Panc1 (cell line): ENCODE data around the gene CAGE1. TPM values are rescaled to one million over a fixed set of nuclear protein-coding genes. Genes with fewer than 3 reads are reported as not detected.

Experiments used
- ATAC-seq: fragments of 200-7000 bp; cut with Tn5 transposase; 2 replicates; pipeline ENCODE4 v1.9.1; 2020; ENCODE audit warnings: mild to moderate bottlenecking, moderate library complexity
- BruUV-seq: library from RNA; stranded (reverse); fragments of 400-500 nt; replicated peaks from 2 replicates; lab custom pipeline; 2021; lab: Mats Ljungman, UMichigan
- CTCF ChIA-PET: fragments of 300-600 bp; sonication (Branson Sonifier 250); formaldehyde crosslinking; loops from one replicate; lab custom pipeline; 2022; ENCODE audit warnings: antibody characterized with exemption; lab: Charles Lee
- POLR2A ChIA-PET: fragments of 300-600 bp; sonication (Branson Sonifier 250); formaldehyde crosslinking; loops from one replicate; lab custom pipeline; 2022; ENCODE audit warnings: antibody characterized with exemption; lab: Charles Lee
- DNase-seq: peaks from one replicate; pipeline ENCODE4 v3.0.0-alpha.2; 2010; ENCODE audit warnings: low read depth, low spot score
- H3K27ac ChIP-seq: 2 replicates; pipeline ENCODE4 v1.5.1; 2011; ENCODE audit warnings: mild to moderate bottlenecking, low read length, inconsistent platforms
- H3K27me3 ChIP-seq: fragments of 200-500 bp; sonication (Bioruptor generic); 2 replicates; pipeline ENCODE4 v1.6.0; 2014; ENCODE audit warnings: low read length, inconsistent platforms; ENCODE audit not compliant: control insufficient read depth, insufficient read depth
- H3K36me3 ChIP-seq: fragments of 200-500 bp; sonication (Bioruptor generic); 2 replicates; pipeline ENCODE4 v1.5.1; 2014; ENCODE audit warnings: inconsistent platforms, mild to moderate bottlenecking, low read length, moderate library complexity; ENCODE audit not compliant: control insufficient read depth, insufficient read depth
- H3K4me1 ChIP-seq: 2 replicates; pipeline ENCODE4 v1.5.1; 2011; ENCODE audit warnings: inconsistent platforms, mild to moderate bottlenecking, low read length, moderate library complexity; ENCODE audit not compliant: control insufficient read depth, insufficient read depth
- H3K4me3 ChIP-seq, 2 experiments: 2 replicates each; pipeline ENCODE4 v1.5.1; 2011 to 2012; ENCODE audit warnings: low read depth in 2 of 2, low read length in 2 of 2, mild to moderate bottlenecking in 2 of 2, inconsistent platforms in 1 of 2, moderate library complexity in 1 of 2
- H3K9me3 ChIP-seq: fragments of 200-500 bp; sonication (Bioruptor generic); 2 replicates; pipeline ENCODE4 v1.5.1; 2014; ENCODE audit warnings: low read depth, mild to moderate bottlenecking, inconsistent platforms, low read length, moderate library complexity; ENCODE audit not compliant: control insufficient read depth, insufficient read depth
- POLR2AphosphoS5 ChIP-seq: IDR thresholded peaks from 2 replicates; pipeline ENCODE4 v1.6.1; 2012; ENCODE audit warnings: mild to moderate bottlenecking, low read depth, low read length, moderate library complexity
- SIN3A ChIP-seq: IDR thresholded peaks from 2 replicates; pipeline ENCODE4 v1.6.1; 2012; ENCODE audit warnings: low read depth, mild to moderate bottlenecking, low read length, moderate library complexity, borderline replicate concordance; ENCODE audit not compliant: insufficient read depth
- TCF7L2 ChIP-seq: IDR thresholded peaks from 2 replicates; pipeline ENCODE4 v1.6.1; 2011; ENCODE audit warnings: mild to moderate bottlenecking, low read depth, low read length, inconsistent platforms
- in situ Hi-C: cut with HindIII; loops from 2 replicates; pipeline ENCODE4 v1.10.0; 2016; ENCODE audit warnings: low sequenced_read_pairs, low pct_unique_long_range_greater_than_20kb
- intact Hi-C: fragments of 100-400 bp; cut with micrococcal nuclease; formaldehyde crosslinking; loops from one replicate; pipeline ENCODE4 v1.10.0; 2022; ENCODE audit not compliant: unreplicated experiment
- total RNA-seq: library from RNA; stranded (reverse); gene quantifications from one replicate; pipeline ENCODE4 v1.2.1, GENCODE V29; 2021; ENCODE audit not compliant: unreplicated experiment
- TF ChIP-seq, protein P1 (sequence below), 2 experiments: IDR thresholded peaks; 2 replicates each; pipeline ENCODE4 v1.6.1; 2011 to 2012; ENCODE audit warnings: low read depth in 2 of 2, control low read depth in 1 of 2, low read length in 1 of 2, mild to moderate bottlenecking in 1 of 2, moderate library complexity in 1 of 2; ENCODE audit not compliant: insufficient read depth in 1 of 2
- TF ChIP-seq, protein P2 (sequence below): fragments of 450-650 bp; IDR thresholded peaks from 2 replicates; pipeline ENCODE4 v1.5.1; 2017; ENCODE audit warnings: mild to moderate bottlenecking

Gene CAGE1
- total RNA-seq, 1 experiment from 2014 or later = not detected

DNA sequence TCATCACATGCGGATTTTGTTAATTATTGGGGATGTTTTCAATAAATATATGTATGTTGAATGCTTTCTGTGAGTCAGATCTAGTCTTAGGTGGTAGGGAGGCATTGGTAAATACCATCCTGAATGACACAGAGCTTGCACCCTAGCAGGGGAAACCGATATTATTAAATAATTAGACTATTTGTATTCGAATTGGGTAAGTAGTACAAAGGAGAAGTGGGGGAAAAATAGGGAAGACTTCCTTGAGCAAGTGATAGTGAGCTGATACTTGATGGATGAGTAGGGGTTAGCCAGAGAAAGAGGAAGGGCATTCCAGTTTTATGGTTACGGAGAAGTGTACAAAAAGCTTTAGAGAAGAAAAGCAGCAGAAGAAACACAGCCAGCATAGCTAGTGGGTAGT lies 1.6 kb upstream of the CAGE1 start:
- ChIA-PET POLR2A (no interaction called here), CTCF (no interaction called here)
- no peak overlapping the region; the same call in 1 of the 2 replicates for H3K27ac ChIP-seq
- in situ Hi-C loops (no loop called here), intact Hi-C loops (no loop called here)
- no peak for TF ChIP-seq POLR2AphosphoS5
- TF ChIP-seq, protein P1, sequence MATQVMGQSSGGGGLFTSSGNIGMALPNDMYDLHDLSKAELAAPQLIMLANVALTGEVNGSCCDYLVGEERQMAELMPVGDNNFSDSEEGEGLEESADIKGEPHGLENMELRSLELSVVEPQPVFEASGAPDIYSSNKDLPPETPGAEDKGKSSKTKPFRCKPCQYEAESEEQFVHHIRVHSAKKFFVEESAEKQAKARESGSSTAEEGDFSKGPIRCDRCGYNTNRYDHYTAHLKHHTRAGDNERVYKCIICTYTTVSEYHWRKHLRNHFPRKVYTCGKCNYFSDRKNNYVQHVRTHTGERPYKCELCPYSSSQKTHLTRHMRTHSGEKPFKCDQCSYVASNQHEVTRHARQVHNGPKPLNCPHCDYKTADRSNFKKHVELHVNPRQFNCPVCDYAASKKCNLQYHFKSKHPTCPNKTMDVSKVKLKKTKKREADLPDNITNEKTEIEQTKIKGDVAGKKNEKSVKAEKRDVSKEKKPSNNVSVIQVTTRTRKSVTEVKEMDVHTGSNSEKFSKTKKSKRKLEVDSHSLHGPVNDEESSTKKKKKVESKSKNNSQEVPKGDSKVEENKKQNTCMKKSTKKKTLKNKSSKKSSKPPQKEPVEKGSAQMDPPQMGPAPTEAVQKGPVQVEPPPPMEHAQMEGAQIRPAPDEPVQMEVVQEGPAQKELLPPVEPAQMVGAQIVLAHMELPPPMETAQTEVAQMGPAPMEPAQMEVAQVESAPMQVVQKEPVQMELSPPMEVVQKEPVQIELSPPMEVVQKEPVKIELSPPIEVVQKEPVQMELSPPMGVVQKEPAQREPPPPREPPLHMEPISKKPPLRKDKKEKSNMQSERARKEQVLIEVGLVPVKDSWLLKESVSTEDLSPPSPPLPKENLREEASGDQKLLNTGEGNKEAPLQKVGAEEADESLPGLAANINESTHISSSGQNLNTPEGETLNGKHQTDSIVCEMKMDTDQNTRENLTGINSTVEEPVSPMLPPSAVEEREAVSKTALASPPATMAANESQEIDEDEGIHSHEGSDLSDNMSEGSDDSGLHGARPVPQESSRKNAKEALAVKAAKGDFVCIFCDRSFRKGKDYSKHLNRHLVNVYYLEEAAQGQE (IDR thresholded peaks at IDR 0.05; ENCODE audit: insufficient read depth in 1 of 2, low read depth in 2 of 2, low read length in 1 of 2) = no peak
- TF ChIP-seq TCF7L2 = no peak
- TF ChIP-seq, protein P2, sequence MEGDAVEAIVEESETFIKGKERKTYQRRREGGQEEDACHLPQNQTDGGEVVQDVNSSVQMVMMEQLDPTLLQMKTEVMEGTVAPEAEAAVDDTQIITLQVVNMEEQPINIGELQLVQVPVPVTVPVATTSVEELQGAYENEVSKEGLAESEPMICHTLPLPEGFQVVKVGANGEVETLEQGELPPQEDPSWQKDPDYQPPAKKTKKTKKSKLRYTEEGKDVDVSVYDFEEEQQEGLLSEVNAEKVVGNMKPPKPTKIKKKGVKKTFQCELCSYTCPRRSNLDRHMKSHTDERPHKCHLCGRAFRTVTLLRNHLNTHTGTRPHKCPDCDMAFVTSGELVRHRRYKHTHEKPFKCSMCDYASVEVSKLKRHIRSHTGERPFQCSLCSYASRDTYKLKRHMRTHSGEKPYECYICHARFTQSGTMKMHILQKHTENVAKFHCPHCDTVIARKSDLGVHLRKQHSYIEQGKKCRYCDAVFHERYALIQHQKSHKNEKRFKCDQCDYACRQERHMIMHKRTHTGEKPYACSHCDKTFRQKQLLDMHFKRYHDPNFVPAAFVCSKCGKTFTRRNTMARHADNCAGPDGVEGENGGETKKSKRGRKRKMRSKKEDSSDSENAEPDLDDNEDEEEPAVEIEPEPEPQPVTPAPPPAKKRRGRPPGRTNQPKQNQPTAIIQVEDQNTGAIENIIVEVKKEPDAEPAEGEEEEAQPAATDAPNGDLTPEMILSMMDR = no peak
- no peak for TF ChIP-seq SIN3A
- no peak for ATAC-seq
- peak overlapping the region; percentile 99 to 100 for H3K4me3 ChIP-seq
- no peaks in the 10 kb centered on the region for H3K27me3 ChIP-seq
- H3K4me1 ChIP-seq = peaks cover 17% of the 10 kb centered on the region
- peaks cover 21% of the 10 kb centered on the region for H3K36me3 ChIP-seq
- no TSS peak for BruUV-seq
- H3K9me3 ChIP-seq = no peaks in the 10 kb centered on the region
- no peak for DNase-seq

DNA sequence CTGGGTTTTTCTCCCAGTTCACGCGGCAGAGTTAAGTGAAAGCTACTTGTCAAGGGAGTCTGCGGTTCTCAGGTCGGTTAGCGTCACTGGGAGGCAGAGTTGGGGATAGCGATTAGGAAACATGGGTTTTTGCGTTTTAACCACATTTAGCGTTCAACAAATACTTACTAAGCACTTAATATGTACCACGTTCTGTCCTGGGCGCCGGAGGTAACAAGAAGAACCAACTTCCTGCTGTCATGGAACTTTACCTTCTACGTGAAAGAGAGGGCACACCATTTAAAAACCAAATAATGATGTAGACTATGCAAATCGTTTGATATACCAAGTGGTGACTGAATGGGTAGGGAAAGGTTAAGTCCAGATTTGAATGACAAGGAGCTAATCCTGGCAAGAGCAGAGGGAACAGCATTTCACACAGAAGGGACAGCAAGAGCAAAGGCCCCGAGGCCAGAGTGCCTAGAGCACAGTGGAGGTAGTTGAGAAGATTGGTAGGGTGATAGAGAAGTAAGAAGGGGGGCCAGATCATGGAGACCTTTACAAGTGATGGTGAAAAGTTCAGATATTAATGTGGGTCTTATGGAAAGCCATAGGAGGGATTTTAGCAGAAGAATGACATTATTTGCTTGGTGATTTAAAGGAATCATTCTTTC lies 810 bp upstream of the CAGE1 start:
- Histone ChIP-seq H3K27me3 (no peaks in the 10 kb centered on the region), H3K4me1 (peaks cover 17% of the 10 kb centered on the region), H3K9me3 (no peaks in the 10 kb centered on the region), H3K4me3 (peak overlapping the region; percentile 99 to 100), H3K27ac (peak overlapping the region; percentile 90), H3K36me3 (peaks cover 17% of the 10 kb centered on the region)
- intact Hi-C loops (no loop called here), in situ Hi-C loops (no loop called here)
- ChIA-PET CTCF (interaction anchor here (0.5 to 0.8 kb wide), 2 partner anchors 52 to 224 kb away, joined by 3 to 4 read pairs; no protein-coding TSS in a partner anchor), POLR2A (no interaction called here)
- ATAC-seq = no peak
- no peak for DNase-seq
- TF ChIP-seq, protein P2 = no peak; the same call in 1 of the 2 replicates
- TF ChIP-seq, protein P1 (IDR thresholded peaks at IDR 0.05; ENCODE audit: insufficient read depth in 1 of 2, low read depth in 2 of 2, low read length in 1 of 2) = no peak
- TF ChIP-seq TCF7L2 (no peak), POLR2AphosphoS5 (no peak), SIN3A (no peak)
- TSS peak; percentile 73 for BruUV-seq
